ENCODE data around the gene ZKSCAN7.
"Not testable (repeated sequence)": the region's sequence is repeated elsewhere in the genome, so short reads cannot be mapped to it uniquely, and the experiment has no call there.

The ZKSCAN7 gene

DNA sequence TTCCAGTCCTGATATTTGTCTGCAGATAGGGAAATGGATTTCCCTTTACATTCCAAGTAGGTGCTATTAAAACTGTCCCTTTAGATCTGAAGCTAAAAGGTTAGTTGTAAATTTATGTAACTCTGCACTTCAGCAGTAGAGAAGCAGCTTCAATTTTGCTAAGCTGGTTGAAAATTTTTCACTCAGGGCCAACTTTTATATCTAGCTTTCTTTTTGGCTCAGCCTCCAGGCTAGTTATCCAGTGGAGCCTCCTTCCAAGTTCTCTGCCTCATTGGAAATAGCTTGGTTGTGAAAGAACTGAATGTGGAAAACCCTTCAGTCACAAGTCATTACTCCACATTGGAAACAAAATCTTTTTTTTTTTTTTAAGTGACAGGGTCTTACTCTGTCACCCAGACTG lies 21.6 kb downstream of the ZKSCAN7 start:
- TF ChIP-seq, protein P1, sequence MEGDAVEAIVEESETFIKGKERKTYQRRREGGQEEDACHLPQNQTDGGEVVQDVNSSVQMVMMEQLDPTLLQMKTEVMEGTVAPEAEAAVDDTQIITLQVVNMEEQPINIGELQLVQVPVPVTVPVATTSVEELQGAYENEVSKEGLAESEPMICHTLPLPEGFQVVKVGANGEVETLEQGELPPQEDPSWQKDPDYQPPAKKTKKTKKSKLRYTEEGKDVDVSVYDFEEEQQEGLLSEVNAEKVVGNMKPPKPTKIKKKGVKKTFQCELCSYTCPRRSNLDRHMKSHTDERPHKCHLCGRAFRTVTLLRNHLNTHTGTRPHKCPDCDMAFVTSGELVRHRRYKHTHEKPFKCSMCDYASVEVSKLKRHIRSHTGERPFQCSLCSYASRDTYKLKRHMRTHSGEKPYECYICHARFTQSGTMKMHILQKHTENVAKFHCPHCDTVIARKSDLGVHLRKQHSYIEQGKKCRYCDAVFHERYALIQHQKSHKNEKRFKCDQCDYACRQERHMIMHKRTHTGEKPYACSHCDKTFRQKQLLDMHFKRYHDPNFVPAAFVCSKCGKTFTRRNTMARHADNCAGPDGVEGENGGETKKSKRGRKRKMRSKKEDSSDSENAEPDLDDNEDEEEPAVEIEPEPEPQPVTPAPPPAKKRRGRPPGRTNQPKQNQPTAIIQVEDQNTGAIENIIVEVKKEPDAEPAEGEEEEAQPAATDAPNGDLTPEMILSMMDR (IDR thresholded peaks at IDR 0.05; ENCODE audit: borderline replicate concordance, insufficient read depth, low read depth, low read length): no peak
- no peak overlapping the region for H3K4me3 ChIP-seq (ENCODE audit: low read depth, low read length)

DNA sequence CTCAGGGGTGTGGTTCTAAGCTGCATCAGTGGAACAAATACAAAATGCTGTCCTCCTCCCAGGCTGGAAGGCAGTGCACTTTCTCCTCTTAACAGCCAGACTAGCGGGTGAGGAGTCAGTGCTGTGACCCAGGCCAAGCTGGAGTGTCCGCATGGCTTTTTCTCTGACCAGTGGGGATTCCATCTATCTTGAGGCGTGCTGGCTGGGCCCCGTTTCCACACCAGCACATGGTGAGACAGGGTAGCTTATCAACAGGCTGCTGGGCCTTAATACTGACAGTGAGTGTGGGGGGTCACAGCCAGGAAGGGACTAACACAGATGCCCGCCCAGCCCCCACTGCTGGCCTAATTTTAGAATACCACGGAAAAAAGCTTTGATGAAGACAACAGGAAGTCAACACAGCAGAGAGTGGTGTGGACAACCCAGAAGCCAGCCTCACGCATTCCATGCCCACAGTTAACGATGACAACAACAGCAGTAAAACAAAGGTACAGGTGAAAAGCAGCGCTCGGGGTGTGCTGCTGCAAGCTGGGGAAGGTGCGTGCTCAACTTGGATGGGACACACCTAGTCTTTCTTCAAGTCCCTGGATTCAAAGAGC lies 22.5 kb downstream of the ZKSCAN7 start:
- H3K4me3 ChIP-seq (ENCODE audit: low read depth, low read length): not testable (repeated sequence)

DNA sequence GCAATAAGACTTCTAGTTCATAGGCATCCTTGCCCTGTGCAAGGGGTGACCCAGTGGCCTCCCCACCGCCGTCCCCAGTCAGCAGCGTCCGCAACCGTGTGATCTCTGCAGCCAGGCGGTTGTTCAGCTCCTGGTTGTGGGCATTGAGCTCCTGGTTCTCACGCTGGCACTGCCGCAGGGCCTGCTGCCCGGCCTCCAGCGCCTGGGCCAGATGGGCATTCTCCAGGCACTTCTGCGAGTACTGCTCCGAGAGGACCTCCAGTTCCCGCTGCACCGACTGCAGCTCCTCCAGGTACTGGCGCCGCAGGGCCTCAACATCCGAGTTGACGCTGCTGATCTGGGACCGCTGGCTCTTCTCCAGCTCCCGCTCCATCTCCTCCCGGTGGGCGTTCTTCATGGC lies 23.3 kb downstream of the ZKSCAN7 start:
- not testable (repeated sequence) for H3K4me3 ChIP-seq (ENCODE audit: low read depth, low read length)

DNA sequence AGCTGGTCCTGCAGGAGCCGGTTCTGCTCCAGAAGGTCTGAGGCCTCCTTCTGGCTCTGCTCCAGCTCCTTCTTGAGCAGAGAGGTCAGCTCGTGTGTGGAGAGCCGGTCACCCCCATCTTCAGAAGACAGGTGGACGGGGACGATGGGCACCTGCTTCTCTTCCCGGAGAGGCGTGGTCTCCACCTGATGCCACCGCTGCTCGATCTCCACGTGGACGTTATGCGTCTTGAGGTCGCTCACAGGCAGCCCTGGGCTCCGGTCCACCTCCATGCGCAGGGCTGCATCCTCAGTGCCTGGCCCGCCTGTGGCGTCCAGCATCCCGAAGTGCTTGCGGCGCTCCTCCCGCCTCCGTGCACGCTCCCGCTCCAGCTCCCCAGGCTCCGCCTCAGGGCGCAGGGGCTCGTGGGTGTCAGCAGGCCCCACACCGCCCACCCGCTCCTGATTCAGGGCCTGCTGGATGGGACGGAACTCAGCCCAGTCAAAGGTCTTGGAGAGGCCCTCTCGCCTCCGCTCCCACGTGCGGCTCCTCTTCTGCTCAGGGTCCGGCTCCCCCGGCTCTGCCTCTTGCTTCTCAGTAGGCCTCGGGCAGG lies 24.0 kb downstream of the ZKSCAN7 start:
- H3K4me3 ChIP-seq (ENCODE audit: low read depth, low read length): not testable (repeated sequence)

DNA sequence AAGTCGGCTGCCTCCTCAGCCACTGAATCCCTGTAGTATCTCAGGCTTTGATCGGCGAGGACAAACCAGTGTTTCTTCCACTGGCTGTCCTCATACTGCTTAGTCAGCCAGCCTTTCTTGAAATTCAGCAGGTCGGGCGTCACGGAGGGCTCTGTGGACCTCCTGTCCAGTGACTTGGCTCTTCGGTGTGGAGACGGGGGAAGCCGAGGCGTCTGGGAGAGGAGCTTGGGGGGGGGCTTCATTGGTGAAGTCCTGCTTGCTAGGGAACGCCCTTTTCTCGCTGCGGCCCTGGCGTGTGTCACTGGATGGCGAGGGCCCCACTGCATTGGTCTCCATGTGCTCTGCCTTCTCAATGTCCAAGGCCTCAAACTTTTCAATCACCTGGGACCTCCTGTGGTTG lies 24.8 kb downstream of the ZKSCAN7 start:
- not testable (repeated sequence) for H3K4me3 ChIP-seq (ENCODE audit: low read depth, low read length)

DNA sequence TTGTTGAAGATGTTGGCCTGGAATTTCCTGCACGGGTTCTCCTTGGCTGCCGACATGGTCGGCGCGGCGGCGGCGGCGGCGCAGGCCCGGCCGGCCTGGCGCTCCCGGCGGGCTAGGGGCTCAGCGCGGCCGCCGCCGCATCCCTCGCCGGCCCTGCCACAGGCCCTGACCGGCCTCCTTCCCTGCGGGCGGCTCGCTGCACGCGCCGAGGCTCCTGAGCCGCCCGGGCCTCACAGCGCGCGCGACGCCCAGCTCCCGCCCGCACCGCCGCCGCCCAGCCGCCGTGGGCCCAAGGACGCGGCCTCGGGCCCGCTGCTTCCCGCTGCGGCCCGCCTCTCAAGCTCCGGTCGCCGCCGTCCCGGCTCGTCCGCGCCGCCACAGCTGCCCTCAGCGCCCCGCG lies 26.0 kb downstream of the ZKSCAN7 start:
- H3K4me3 ChIP-seq (ENCODE audit: low read depth, low read length): not testable (repeated sequence)

DNA sequence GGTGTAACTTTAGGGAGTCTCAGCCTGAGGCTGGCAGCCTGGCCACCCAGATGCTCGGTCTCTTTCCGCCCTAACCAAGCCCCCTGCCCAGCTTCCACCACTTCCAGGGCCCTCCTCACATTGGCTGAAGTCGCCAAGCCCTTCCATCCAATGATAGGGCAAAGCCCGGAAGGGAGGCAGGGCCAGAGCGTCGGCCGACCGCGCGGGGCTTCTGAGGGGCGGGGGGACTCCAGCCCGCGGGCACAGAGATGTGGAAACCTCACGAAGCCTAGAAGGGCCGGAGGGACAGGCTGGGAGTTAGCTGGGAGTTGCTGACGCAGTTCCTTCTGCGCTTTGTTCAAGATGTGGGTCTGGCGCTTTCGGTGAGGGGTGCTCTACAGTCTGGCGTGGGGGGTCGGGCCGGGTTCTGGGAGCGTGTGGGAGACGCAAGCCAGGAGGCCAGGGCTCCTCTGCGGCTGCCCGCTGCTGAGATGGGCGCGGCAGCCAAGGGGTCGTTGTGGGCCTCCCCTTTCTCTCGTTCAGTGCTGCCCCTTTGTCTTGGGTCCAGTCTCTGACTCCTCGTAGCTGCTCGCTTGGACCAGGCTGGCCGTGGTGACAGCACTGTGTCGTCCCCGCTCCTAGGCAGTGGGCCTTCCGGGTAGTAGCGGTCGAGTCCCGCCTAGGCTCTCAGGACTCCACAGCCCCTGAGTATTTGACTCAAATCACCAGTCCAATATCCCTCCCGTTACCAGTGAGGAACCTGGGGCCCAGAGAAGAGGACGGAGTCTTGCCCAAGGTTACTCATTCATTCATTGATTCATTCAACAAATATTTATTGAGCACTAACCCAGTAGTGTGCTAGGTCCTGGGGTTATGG lies 29.9 kb downstream of the ZKSCAN7 start, which contains the start of gene ZNF660:
ZNF660 (plus strand) TSS at position 319 of the 856 bp plus-strand sequence. CDS start 9,230 bp downstream, outside the sequence.
- no peak within 1 kb of the TSS for H3K4me3 ChIP-seq (ENCODE audit: low read depth, low read length)

DNA sequence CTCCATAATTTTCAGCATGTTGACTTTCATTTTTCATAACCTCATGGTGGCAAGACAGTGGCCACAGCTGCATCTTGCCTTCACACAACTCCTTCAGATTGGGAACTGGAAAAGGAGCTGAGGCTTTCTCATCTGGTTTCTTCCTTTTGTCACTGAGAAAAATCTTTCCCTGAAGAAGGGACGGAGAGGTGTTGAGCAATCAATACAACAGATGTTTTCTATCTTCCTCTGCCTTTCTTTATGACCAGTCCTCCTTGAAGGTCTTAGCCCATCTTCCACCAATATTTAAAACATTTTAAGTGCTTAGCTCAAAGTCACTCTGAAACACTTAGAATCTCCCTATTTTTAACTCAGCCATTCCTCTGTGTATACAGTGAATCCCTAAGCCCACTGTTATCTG lies 41.6 kb downstream of the ZKSCAN7 start:
- H3K4me3 ChIP-seq (ENCODE audit: low read depth, low read length): no peak overlapping the region
- TF ChIP-seq, protein P1 (IDR thresholded peaks at IDR 0.05; ENCODE audit: borderline replicate concordance, insufficient read depth, low read depth, low read length): no peak

More for the DNA sequence above, 29.9 kb downstream of the ZKSCAN7 start, which contains the start of gene ZNF660:
- TF ChIP-seq, protein P1 (IDR thresholded peaks at IDR 0.05; ENCODE audit: borderline replicate concordance, insufficient read depth, low read depth, low read length): no peak

DNA sequence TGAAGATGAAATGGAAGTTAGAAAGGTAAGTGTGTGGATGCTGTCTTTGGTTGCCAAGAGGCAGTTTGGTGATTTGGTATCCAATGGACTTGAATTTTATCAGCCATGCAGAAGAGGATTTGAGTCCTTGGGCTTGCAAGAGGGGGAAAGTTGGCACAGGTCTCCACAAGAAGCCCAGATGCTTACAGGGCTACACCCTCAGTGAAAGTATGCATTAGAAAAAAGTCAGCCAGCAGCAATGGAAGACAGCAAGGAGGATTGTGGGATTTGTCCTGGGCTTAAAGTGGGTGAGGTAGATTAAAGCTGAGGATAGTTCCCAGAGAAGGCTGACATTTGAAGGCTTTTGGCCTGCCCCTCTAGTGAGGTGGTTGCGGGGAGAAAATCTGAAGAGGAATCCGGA lies 46.8 kb downstream of the ZKSCAN7 start:
- TF ChIP-seq, protein P1 (IDR thresholded peaks at IDR 0.05; ENCODE audit: borderline replicate concordance, insufficient read depth, low read depth, low read length): no peak

More for the DNA sequence above, 46.8 kb downstream of the ZKSCAN7 start:
- H3K4me3 ChIP-seq (ENCODE audit: low read depth, low read length): no peak overlapping the region

All from GM12875 (cell line).